Mucosa of descending colon (tissue), 3 donors: ENCODE results near the gene MLANA. TPM values are rescaled to one million over a fixed set of nuclear protein-coding genes. Genes with fewer than 3 reads are reported as not detected.
A peak's percentile ranks its signal among the peaks of the same experiment; 100 is the strongest.

Experiments used
- ATAC-seq: fragments of 200-7000 bp; cut with Tn5 transposase; one replicate; pipeline ENCODE4 v1.9.1; 2020; ENCODE audit warnings: mild to moderate bottlenecking, moderate library complexity
- DNase-seq, 3 donors: peaks; one replicate each; pipeline ENCODE4 v3.0.0-alpha.2; 2020
- H3K36me3 ChIP-seq: fragments of 200-600 bp; one replicate; pipeline ENCODE4 v1.8.0; 2021; ENCODE audit warnings: low read depth, mild to moderate bottlenecking
- H3K4me1 ChIP-seq: fragments of 200-600 bp; one replicate; pipeline ENCODE4 v1.8.0; 2021; ENCODE audit warnings: low read depth, mild to moderate bottlenecking
- H3K4me3 ChIP-seq: fragments of 200-600 bp; one replicate; pipeline ENCODE4 v1.8.0; 2021; ENCODE audit warnings: mild to moderate bottlenecking
- H3K9me3 ChIP-seq: fragments of 200-600 bp; one replicate; pipeline ENCODE4 v1.8.0; 2021; ENCODE audit warnings: mild to moderate bottlenecking
- CTCF ChIP-seq: fragments of 200-600 bp; IDR thresholded peaks from one replicate; pipeline ENCODE4 v1.8.0; 2022; ENCODE audit warnings: antibody characterized with exemption, mild to moderate bottlenecking
- intact Hi-C, 2 donors: fragments of 100-400 bp; cut with DNase I in 1 of 2; cut with micrococcal nuclease in 1 of 2; formaldehyde crosslinking; loops; one replicate each; pipeline versions ENCODE4 v1.11.0 to v1.11.1; 2022; cut with DNase I, micrococcal nuclease
- total RNA-seq, 3 donors: library from RNA; stranded (reverse); fragmentation: NEBNext Ultra II Directional in 2 of 3; extraction: Animal tissue kit (Norgen Biotek cat#: 25700) in 2 of 3; gene quantifications; one replicate each; pipeline versions ENCODE4 v1.2.1 to v1.2.4, GENCODE V29; 2021 to 2023
- donor health status: DM: no; HTN: no; CAD: no; lungs with moderate emphysema.
- donor health status: DM: no; HTN: no; CAD: no.
- donor health status: DM: no; HTN: yes; CAD: no.

MLANA gene
- total RNA-seq, 3 donors from 2014 or later: not detected

DNA sequence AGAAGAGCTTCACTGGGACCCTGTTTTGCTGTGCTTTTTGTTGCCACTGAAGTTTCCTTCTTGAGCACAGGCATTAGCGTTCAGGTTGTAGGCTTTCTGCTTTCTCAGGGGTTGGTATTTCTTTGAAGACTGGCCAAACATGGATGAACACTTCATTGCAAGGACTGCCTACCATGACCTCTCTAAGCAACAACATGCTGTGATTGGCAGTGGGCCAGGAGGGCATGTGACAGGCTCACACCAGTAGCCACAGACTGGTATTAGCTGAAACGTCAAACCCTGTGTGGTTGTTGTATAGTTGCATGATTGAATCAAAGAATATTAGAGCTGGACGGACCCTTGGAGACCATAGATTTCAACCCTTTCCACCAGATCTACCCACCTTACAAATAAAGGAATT is 20.0 kb upstream of the MLANA start:
- no peak for TF ChIP-seq CTCF
- peak in 1 of 3 donors; percentile 32 for DNase-seq
- Histone ChIP-seq H3K36me3 (no peaks in the 10 kb centered on the region), H3K4me3 (no peak overlapping the region), H3K4me1 (no peaks in the 10 kb centered on the region), H3K9me3 (no peaks in the 10 kb centered on the region)
- ATAC-seq: no peak
- intact Hi-C loops: no loop called here

GRCh38 chr9:5871785-5872184 is 18.9 kb upstream of the MLANA start:
- no peaks in the 10 kb centered on the region for H3K4me1 ChIP-seq
- ATAC-seq: no peak
- no peaks in the 10 kb centered on the region for H3K9me3 ChIP-seq
- no peak for DNase-seq
- intact Hi-C loops: no loop called here
- no peak overlapping the region for H3K4me3 ChIP-seq
- H3K36me3 ChIP-seq: no peaks in the 10 kb centered on the region
- TF ChIP-seq CTCF: no peak

DNA sequence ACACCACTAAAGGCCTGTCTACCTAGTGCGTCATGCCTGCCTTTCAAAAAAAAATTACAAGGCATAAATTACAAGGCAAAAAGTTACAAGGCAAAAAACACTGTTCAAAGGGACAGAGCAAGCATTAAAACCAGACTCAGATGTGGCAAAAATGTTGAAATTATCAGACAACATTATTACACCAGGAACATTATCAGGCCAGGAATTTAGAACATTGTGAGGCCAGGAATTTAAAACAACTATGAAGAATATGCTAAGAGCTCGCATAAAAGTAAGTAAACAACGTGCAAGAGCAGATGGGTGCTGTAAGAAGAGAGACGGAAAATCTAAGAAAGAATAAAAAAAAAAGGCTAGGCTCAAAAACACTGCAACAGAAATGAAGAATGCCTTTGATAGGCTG is 18.2 kb upstream of the MLANA start:
- no peak for ATAC-seq
- Histone ChIP-seq H3K9me3 (no peaks in the 10 kb centered on the region), H3K36me3 (no peaks in the 10 kb centered on the region), H3K4me1 (no peaks in the 10 kb centered on the region), H3K4me3 (no peak overlapping the region)
- intact Hi-C loops: no loop called here
- TF ChIP-seq CTCF: no peak
- DNase-seq: no peak

GRCh38 chr9:5873439-5873838 is 17.2 kb upstream of the MLANA start:
- H3K36me3 ChIP-seq: no peaks in the 10 kb centered on the region
- no peak for DNase-seq
- no peaks in the 10 kb centered on the region for H3K9me3 ChIP-seq
- intact Hi-C loops: no loop called here
- no peak overlapping the region for H3K4me3 ChIP-seq
- TF ChIP-seq CTCF: no peak
- ATAC-seq: no peak
- H3K4me1 ChIP-seq: no peaks in the 10 kb centered on the region

DNA sequence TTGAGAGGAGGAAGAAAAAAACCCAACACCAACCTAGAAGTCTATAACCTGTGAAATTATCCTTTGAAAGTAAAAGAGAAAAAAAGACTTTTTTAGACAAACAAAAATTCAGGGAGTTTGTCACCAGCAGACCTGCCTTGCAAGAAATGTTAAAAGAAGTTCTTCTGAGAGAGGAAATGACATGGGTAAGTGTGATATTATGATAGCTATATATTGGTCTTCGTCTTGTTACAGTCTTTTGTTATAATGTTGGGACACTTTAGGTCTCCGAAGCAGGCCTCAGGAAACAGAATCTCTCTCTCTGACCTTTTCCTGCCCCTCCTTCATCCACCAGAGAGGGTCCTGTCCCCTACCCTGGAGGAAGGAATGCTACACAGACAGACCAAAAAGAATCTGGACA is 16.6 kb upstream of the MLANA start:
- Histone ChIP-seq H3K4me3 (no peak overlapping the region), H3K9me3 (no peaks in the 10 kb centered on the region), H3K4me1 (no peaks in the 10 kb centered on the region), H3K36me3 (no peaks in the 10 kb centered on the region)
- DNase-seq: no peak
- intact Hi-C loops: no loop called here
- TF ChIP-seq CTCF: no peak
- no peak for ATAC-seq

- intact Hi-C loops: no loop called here
- Histone ChIP-seq H3K4me1 (no peaks in the 10 kb centered on the region), H3K36me3 (no peaks in the 10 kb centered on the region), H3K9me3 (no peaks in the 10 kb centered on the region), H3K4me3 (no peak overlapping the region)
- TF ChIP-seq CTCF: no peak
- DNase-seq (no peak), ATAC-seq (no peak)
Measured at GRCh38 chr9:5876026-5876425, 14.7 kb upstream of the MLANA start.
